Bone marrow (tissue), 2 donors: Measurements from ENCODE around the gene AP3B1.

Experiments
- DNase-seq, 2 donors: peaks; one replicate each; lab custom pipeline; 2025; lab: John Stamatoyannopoulos, UW

The AP3B1 gene

GRCh38 chr5:78291687-78292086 lies 2.8 kb downstream of the AP3B1 start:
- no peak for DNase-seq

GRCh38 chr5:78289911-78290310 lies 4.6 kb downstream of the AP3B1 start:
- DNase-seq = no peak

- DNase-seq = no peak
Observed at GRCh38 chr5:78288246-78288645, 6.3 kb downstream of the AP3B1 start.

GRCh38 chr5:78287833-78288232 lies 6.7 kb downstream of the AP3B1 start:
- no peak for DNase-seq

- DNase-seq = no peak
Observed at GRCh38 chr5:78287169-78287568, 7.3 kb downstream of the AP3B1 start.

GRCh38 chr5:78286290-78286689 lies 8.2 kb downstream of the AP3B1 start:
- peak in 1 of 2 donors; percentile 16 for DNase-seq

- no peak for DNase-seq
Observed at GRCh38 chr5:78283802-78284201, 10.7 kb downstream of the AP3B1 start.

- no peak for DNase-seq
Observed at GRCh38 chr5:78283105-78283504, 11.4 kb downstream of the AP3B1 start.

GRCh38 chr5:78280261-78280660 lies 14.2 kb downstream of the AP3B1 start:
- no peak for DNase-seq

GRCh38 chr5:78279194-78279593 lies 15.3 kb downstream of the AP3B1 start:
- DNase-seq = no peak

GRCh38 chr5:78277715-78278114 lies 16.8 kb downstream of the AP3B1 start:
- DNase-seq = no peak

- no peak for DNase-seq
Observed at GRCh38 chr5:78275998-78276543, 18.4 kb downstream of the AP3B1 start.

- DNase-seq = no peak
Observed at GRCh38 chr5:78274540-78275197, 19.8 kb downstream of the AP3B1 start.

- DNase-seq = no peak
Observed at GRCh38 chr5:78273436-78273835, 21.1 kb downstream of the AP3B1 start.

- no peak for DNase-seq
Observed at GRCh38 chr5:78271766-78272165, 22.7 kb downstream of the AP3B1 start.

GRCh38 chr5:78269088-78269703 lies 25.3 kb downstream of the AP3B1 start:
- DNase-seq = no peak

- DNase-seq = no peak
Observed at GRCh38 chr5:78268356-78268755, 26.1 kb downstream of the AP3B1 start.

- DNase-seq = no peak
Observed at GRCh38 chr5:78265163-78265562, 29.3 kb downstream of the AP3B1 start.

GRCh38 chr5:78264600-78264999 lies 29.9 kb downstream of the AP3B1 start:
- DNase-seq = no peak

- no peak for DNase-seq
Observed at GRCh38 chr5:78260771-78261170, 33.7 kb downstream of the AP3B1 start.

- no peak for DNase-seq
Observed at GRCh38 chr5:78253201-78253600, 41.3 kb downstream of the AP3B1 start.

GRCh38 chr5:78252715-78253114 lies 41.8 kb downstream of the AP3B1 start:
- no peak for DNase-seq

- no peak for DNase-seq
Observed at GRCh38 chr5:78251663-78252284, 42.7 kb downstream of the AP3B1 start.
